HL-60 (cell line): Measurements from ENCODE around the gene MED17.
A peak's percentile ranks its signal among the peaks of the same experiment; 100 is the strongest.

Experiments
- DNase-seq, 2 experiments: peaks; one replicate each; pipeline ENCODE4 v3.0.0-alpha.2; 2010 to 2020; ENCODE audit warnings: low read depth in 1 of 2, low spot score in 1 of 2
- H3K27ac ChIP-seq: fragments of 250-450 bp; sonication (Bioruptor Pico); replicated peaks from 2 replicates; pipeline ENCODE4 v1.5.1; 2020; ENCODE audit warnings: mild to moderate bottlenecking, moderate library complexity
- H3K27me3 ChIP-seq: fragments of 250-450 bp; sonication (Bioruptor Pico); 2 replicates; pipeline ENCODE4 v1.5.1; 2021; ENCODE audit warnings: mild to moderate bottlenecking, moderate library complexity; ENCODE audit not compliant: insufficient read depth, poor library complexity, severe bottlenecking
- H3K4me3 ChIP-seq: replicated peaks from 2 replicates; pipeline ENCODE4 v1.5.1; 2011; ENCODE audit warnings: mild to moderate bottlenecking, control low read depth, low read length; ENCODE audit not compliant: insufficient read depth
- CTCF ChIP-seq: IDR thresholded peaks from one replicate; pipeline ENCODE4 v1.5.1; 2011; ENCODE audit warnings: low read length, control low read depth, inconsistent platforms; ENCODE audit not compliant: insufficient read depth
- GABPA ChIP-seq: IDR thresholded peaks from 2 replicates; pipeline ENCODE4 v1.6.1; 2012; ENCODE audit warnings: low read depth
- POLR2AphosphoS5 ChIP-seq: IDR thresholded peaks from 2 replicates; pipeline ENCODE4 v1.6.1; 2012; ENCODE audit warnings: low read depth
- REST ChIP-seq: IDR thresholded peaks from 2 replicates; pipeline ENCODE4 v1.6.1; 2012; ENCODE audit warnings: low read depth; ENCODE audit not compliant: insufficient replicate concordance
- SPI1 ChIP-seq: IDR thresholded peaks from 2 replicates; pipeline ENCODE4 v1.6.1; 2012; ENCODE audit warnings: low read depth, mild to moderate bottlenecking, borderline replicate concordance

Gene MED17

DNA sequence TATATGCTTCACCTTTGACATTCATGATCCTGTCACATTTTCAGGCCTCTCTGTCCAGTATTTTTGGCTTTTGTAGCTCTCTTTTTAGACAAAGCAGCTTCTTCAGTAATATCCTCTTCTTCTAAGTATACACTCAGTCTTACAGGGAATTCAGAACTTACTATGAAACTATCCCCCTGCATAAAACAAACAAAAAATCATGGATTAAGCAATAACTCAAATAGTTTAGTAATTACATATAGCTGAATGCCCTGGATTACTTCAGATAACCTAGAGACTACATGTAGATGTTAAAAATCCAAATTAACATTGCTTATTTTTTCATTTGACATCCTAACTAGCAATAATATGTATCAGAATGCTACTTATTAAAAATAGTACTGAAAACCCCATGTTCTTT is 48.0 kb upstream of the MED17 start:
- TF ChIP-seq POLR2AphosphoS5 (no peak), CTCF (no peak), REST (no peak), SPI1 (no peak), GABPA (no peak)
- Histone ChIP-seq H3K27ac (no peak overlapping the region), H3K4me3 (no peak overlapping the region)

DNA sequence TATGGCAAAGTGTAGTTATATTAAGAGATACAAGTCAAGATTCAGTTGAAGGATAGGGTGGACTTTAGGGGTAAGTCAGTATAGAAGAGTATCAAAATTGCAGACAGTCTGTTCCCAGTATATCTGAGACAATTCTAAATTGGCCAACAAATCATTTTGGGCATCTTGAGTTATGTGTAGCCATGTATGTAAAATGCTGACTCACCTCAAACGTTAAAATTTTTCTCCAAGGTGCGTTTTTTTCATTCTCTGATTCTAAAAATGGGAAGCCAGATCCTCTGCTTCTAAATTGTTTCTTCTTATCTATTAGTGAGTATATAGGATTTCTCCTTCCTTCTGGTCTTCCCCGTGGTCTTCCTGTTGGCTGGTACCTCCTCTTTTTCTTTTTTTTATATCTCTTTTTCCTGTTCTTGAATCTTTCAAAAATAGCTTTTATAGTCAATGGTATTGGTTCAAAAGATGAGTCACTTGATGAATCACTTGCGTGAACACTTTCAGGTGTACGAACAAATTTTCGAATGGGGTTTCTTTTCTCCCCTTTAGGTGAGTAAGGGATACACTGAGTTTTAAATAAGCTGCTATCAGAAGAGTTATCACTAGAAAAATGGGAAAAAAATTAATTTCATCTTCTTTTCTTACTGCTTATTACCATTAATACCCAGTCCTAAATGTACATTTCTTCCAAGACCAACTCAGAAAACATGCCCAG is 46.0 kb upstream of the MED17 start:
- TF ChIP-seq GABPA, result no peak
- no peak for TF ChIP-seq POLR2AphosphoS5
- TF ChIP-seq REST, result no peak
- no peak for TF ChIP-seq SPI1
- TF ChIP-seq CTCF, result no peak
- no peak for DNase-seq
- no peaks in the 10 kb centered on the region for H3K27me3 ChIP-seq
- H3K27ac ChIP-seq, result peak overlapping the region; percentile 98
- peak overlapping the region; percentile 90 for H3K4me3 ChIP-seq

More for the DNA sequence above, 48.0 kb upstream of the MED17 start:
- no peaks in the 10 kb centered on the region for H3K27me3 ChIP-seq
- no peak for DNase-seq

GRCh38 chr11:93738647-93739081 is 45.4 kb upstream of the MED17 start:
- TF ChIP-seq SPI1 (no peak), POLR2AphosphoS5 (peak; percentile 69)
- no peaks in the 10 kb centered on the region for H3K27me3 ChIP-seq
- H3K27ac ChIP-seq, result peak overlapping the region; percentile 98
- no peak for DNase-seq
- H3K4me3 ChIP-seq, result peak overlapping the region; percentile 90

- DNase-seq, result peak in 1 of 2 experiments; percentile 64
- Histone ChIP-seq H3K4me3 (peak overlapping the region; percentile 90), H3K27me3 (no peaks in the 10 kb centered on the region), H3K27ac (peak overlapping the region; percentile 98)
- TF ChIP-seq REST (no peak), GABPA (no peak), POLR2AphosphoS5 (peak; percentile 55; the same call in 1 of the 2 replicates)
Measured at GRCh38 chr11:93740031-93740729, 43.9 kb upstream of the MED17 start.
